Right renal cortex interstitium (tissue), 3 donors: ENCODE measurements around the gene ZFTA. TPM values are rescaled to one million over a fixed set of nuclear protein-coding genes. Genes with fewer than 3 reads are reported as not detected.

Experiments
- DNase-seq, 3 donors: peaks; one replicate each; pipeline ENCODE4 v3.0.0-alpha.2; 2013; ENCODE audit warnings: low read depth in 3 of 3, low spot score in 2 of 3
- polyA plus RNA-seq, 3 donors: library from polyadenylated mRNA; unstranded; fragments of 120-200 nt; gene quantifications; one replicate each; pipeline ENCODE4 v1.2.1, GENCODE V29; 2013; ENCODE audit not compliant: insufficient read length in 3 of 3

Gene ZFTA
- polyA plus RNA-seq, 3 donors = 41.0 to 41.8 (median 41.7) TPM

GRCh38 chr11:63756919-63757761, 11.4 kb downstream of the ZFTA start:
- no peak for DNase-seq

GRCh38 chr11:63749624-63750023, 19.0 kb downstream of the ZFTA start:
- DNase-seq = no peak

GRCh38 chr11:63747011-63747410, 21.6 kb downstream of the ZFTA start:
- DNase-seq = no peak

GRCh38 chr11:63745304-63746170, 23.0 kb downstream of the ZFTA start:
- DNase-seq = no peak

- peak; percentile 45 to 52 (median 47) for DNase-seq
Measured at GRCh38 chr11:63738720-63739360, 29.7 kb downstream of the ZFTA start.

GRCh38 chr11:63737718-63738117, 30.9 kb downstream of the ZFTA start:
- no peak for DNase-seq

- DNase-seq = no peak
Measured at GRCh38 chr11:63736864-63737263, 31.7 kb downstream of the ZFTA start.

- DNase-seq = no peak
Measured at GRCh38 chr11:63729326-63729725, 39.2 kb downstream of the ZFTA start.

GRCh38 chr11:63720611-63721010, 48.0 kb downstream of the ZFTA start:
- no peak for DNase-seq

- no peak for DNase-seq
Measured at GRCh38 chr11:63719987-63720386, 48.6 kb downstream of the ZFTA start.

GRCh38 chr11:63719001-63719400, 49.6 kb downstream of the ZFTA start:
- no peak for DNase-seq

Other genes with a start within 250 kb of the ZFTA start
- gene PLAAT4, start 232.0 kb downstream of the ZFTA start, polyA plus RNA-seq = 10 to 100 TPM in 2 of 3 donors, 1 to 10 TPM in 1; 9.5 to 11.6 (median 11.1) TPM
- under 1 TPM in 2 of 3 donors, not detected in 1; 0.22 to 0.65 TPM for gene PLAAT2, start 205.4 kb downstream of the ZFTA start, polyA plus RNA-seq
- 10 to 100 TPM; 12.7 to 26.8 (median 14.8) TPM for gene PLAAT3, start 154.3 kb downstream of the ZFTA start, polyA plus RNA-seq
- 10 to 100 TPM; 16.2 to 17.6 (median 17.0) TPM for gene ATL3, start 97.4 kb downstream of the ZFTA start, polyA plus RNA-seq
- 100 to 1,000 TPM; 173 to 181 (median 178) TPM for gene RTN3, start 87.3 kb downstream of the ZFTA start, polyA plus RNA-seq
- gene SPINDOC, start 44.7 kb upstream of the ZFTA start, polyA plus RNA-seq = 10 to 100 TPM; 21.7 to 26.8 (median 23.4) TPM
- 10 to 100 TPM; 31.2 to 34.4 (median 33.5) TPM for gene MARK2, start 70.3 kb upstream of the ZFTA start, polyA plus RNA-seq
- 10 to 100 TPM; 10.4 to 11.8 (median 11.4) TPM for gene RCOR2, start 148.4 kb upstream of the ZFTA start, polyA plus RNA-seq
- 10 to 100 TPM; 26.5 to 32.0 (median 30.2) TPM for gene NAA40, start 170.2 kb upstream of the ZFTA start, polyA plus RNA-seq
- 100 to 1,000 TPM; 196 to 245 (median 218) TPM for gene COX8A, start 205.8 kb upstream of the ZFTA start, polyA plus RNA-seq
- gene OTUB1, start 217.7 kb upstream of the ZFTA start, polyA plus RNA-seq = 100 to 1,000 TPM in 1 of 3 donors, 10 to 100 TPM in 2; 96.8 to 103 (median 97.5) TPM